Cardiac fibroblast (primary cell): ENCODE measurements around the gene PTPRN2.

Experiments
- DNase-seq, 2 donors: peaks; one replicate each; pipeline versions ENCODE4 v3.0.0 to v3.0.0-alpha.2; 2010; ENCODE audit warnings: low read depth in 2 of 2
- H3K4me3 ChIP-seq, 2 donors: replicated peaks in 1 of 2; 1 replicate in 1 of 2; 2 replicates in 1 of 2; pipeline ENCODE4 v1.5.1; 2011; ENCODE audit warnings: low read depth in 2 of 2, low read length in 2 of 2, mild to moderate bottlenecking in 2 of 2, moderate library complexity in 1 of 2
- CTCF ChIP-seq: IDR thresholded peaks from one replicate; pipeline ENCODE4 v1.5.1; 2011; ENCODE audit warnings: low read depth, mild to moderate bottlenecking, low read length, inconsistent platforms

Gene PTPRN2

DNA sequence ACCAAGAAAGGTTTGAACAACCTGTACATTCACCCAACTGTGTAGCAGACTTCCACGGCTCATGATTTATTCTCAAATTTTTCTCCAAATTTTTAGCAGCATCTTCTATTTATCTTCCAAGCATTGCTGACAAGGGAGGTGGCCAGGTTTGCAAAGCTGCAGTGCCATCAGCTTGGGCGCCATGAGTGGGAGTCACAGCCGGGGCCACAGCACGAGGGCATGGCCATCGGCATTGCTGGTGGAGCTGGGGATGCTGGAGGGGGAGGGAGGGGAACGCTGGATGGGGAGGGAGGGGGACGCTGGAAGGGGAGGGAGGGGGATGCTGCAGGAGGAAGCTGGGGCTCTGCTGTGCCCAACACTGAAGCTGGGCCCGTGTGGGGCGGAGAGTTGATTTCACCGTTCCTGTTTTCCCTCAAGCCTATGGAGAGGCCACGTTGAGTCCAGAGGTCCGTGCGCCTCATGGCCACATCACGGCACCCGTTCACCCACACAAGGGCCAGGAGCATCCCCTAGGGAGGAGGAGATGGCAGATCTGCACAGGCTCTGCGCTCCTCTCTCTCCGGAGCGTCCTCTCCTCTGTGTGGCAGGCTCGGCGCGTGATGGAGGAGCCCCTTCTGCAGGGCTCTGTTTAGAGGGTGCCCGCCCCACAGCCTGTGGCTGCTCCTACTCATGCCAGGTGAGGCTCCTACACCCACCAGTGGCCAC, 730.6 kb downstream of the PTPRN2 start:
- no peak for TF ChIP-seq CTCF
- no peak overlapping the region for H3K4me3 ChIP-seq
- DNase-seq = no peak

DNA sequence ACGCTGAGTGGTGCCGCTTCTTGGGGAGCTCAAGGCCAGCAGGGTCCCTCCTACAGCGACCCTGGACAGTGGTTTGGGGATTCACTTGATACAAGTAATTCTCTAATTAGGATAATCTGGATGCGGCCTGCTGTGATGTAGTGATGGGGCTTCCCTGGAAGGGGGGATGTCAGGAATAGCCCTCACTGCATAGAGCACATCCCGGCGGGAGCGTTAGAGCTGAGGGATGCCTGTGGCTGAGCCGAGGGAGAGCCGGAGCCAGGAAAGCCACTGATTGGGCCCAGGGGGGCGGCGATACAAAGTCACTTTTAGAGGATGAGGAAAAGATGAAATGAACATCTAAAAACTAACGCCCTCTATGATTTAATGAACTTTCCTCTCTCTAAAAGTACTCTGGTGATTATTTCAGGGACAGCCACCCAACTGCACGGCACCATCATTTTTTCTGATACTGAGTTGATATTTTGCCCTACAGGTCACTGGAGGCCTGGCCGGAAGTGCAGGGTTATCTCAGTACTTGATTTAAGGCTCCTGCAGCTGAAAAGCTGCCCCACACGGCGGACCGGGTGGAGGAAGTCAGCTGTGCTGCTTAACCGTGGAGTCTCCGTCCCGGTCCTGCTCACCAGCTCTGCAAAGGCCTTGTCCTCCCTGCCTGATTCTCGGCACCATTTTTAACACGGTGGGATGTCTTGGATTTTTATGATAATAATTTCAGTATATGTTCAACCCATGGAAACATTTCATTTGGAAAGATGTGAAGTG, 732.0 kb downstream of the PTPRN2 start:
- no peak overlapping the region for H3K4me3 ChIP-seq
- TF ChIP-seq CTCF = no peak
- no peak for DNase-seq

DNA sequence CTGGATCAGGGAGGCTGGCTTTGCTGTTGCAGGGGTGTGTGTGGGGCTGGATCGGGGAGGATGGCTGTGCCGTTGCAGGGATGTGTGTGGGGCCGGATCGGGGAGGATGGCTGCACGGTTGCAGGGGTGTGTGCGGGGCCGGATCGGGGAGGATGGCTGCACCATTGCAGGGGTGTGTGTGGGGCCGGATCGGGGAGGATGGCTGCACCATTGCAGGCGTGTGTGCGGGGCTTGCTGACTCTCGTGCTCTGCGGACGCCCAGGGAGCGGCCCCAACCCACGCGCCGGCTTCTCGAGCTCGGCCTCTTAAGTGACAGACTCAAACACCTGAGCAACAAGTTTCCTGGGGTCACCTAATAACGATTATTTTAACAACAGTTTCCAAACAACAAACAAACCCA, 732.6 kb downstream of the PTPRN2 start:
- no peak for TF ChIP-seq CTCF
- H3K4me3 ChIP-seq = no peak overlapping the region
- no peak for DNase-seq

GRCh38 chr7:157854066-157854891, 733.3 kb downstream of the PTPRN2 start:
- DNase-seq = no peak
- no peak overlapping the region for H3K4me3 ChIP-seq
- TF ChIP-seq CTCF = no peak

- no peak for DNase-seq
- TF ChIP-seq CTCF = no peak
- no peak overlapping the region for H3K4me3 ChIP-seq
These were observed 733.9 kb downstream of the PTPRN2 start for GRCh38 chr7:157853789-157854065.

GRCh38 chr7:157853076-157853788, 734.4 kb downstream of the PTPRN2 start:
- no peak overlapping the region for H3K4me3 ChIP-seq
- DNase-seq = no peak
- TF ChIP-seq CTCF = no peak
